GM10847 (cell line): ENCODE data around the gene NUPR2.

Experiments used
- POLR2A ChIP-seq: IDR thresholded peaks from 2 replicates; pipeline ENCODE4 v1.6.1; 2011; ENCODE audit not compliant: insufficient read length; ENCODE audit errors: extremely low read depth

NUPR2 gene, protein sequence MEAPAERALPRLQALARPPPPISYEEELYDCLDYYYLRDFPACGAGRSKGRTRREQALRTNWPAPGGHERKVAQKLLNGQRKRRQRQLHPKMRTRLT

DNA sequence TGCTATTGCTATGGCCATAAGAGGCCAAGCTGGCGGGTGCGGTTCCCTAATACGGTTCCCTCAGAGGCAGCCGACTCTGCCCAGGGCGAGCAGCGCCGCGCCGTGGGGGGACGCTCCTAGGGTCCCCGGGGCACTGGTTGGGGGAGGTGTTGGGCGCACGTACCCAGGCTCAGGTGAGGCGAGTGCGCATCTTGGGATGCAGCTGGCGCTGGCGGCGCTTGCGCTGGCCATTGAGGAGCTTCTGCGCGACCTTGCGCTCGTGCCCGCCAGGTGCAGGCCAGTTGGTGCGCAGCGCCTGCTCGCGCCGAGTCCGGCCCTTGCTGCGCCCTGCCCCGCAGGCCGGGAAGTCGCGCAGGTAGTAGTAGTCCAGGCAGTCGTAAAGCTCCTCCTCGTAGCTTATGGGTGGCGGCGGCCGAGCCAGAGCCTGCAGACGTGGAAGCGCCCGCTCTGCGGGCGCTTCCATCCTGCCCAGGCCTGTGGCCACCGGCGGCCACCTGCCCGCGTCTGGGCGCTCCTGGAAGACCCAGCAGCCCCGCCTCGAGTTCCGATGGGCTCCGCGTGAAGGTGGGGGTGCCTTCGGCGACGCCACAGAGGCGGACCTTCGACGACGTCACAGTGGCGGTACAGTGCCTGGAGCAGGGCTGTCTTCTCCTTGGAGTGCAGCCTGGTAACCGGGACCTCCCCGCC, at the start of gene NUPR2:
Gene NUPR2, minus strand, starts transcription at position 566 of the 687 bp plus-strand sequence. Its CDS starts 103 bp downstream, at position 463.
- no peak for TF ChIP-seq POLR2A

DNA sequence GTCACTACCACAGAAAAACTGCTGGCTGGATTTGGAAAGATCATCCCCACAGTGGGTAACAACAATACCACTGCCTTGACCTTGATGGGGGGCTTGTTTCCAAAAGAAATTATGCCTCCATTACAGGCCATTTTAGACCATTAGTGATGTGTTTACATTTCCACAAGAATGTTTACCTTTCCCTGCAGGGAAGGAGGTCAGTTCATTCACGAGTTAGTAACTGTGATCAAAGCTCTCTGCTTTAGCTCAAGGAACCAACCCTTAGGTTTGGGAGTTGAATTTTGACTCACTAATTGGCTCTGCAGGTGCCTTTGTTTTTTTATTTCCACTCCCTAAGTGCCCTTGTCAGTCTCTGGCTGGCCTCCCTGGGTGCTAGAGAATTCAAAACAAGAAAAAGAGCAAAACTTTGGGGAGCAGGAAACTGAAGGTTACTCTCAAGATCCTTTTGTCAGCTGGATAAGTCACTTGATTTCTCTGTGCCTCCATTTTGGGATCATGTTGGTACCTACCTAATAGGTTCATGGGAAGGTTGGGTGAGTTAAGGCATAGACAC, 41.1 kb upstream of the NUPR2 start:
- no peak for TF ChIP-seq POLR2A

DNA sequence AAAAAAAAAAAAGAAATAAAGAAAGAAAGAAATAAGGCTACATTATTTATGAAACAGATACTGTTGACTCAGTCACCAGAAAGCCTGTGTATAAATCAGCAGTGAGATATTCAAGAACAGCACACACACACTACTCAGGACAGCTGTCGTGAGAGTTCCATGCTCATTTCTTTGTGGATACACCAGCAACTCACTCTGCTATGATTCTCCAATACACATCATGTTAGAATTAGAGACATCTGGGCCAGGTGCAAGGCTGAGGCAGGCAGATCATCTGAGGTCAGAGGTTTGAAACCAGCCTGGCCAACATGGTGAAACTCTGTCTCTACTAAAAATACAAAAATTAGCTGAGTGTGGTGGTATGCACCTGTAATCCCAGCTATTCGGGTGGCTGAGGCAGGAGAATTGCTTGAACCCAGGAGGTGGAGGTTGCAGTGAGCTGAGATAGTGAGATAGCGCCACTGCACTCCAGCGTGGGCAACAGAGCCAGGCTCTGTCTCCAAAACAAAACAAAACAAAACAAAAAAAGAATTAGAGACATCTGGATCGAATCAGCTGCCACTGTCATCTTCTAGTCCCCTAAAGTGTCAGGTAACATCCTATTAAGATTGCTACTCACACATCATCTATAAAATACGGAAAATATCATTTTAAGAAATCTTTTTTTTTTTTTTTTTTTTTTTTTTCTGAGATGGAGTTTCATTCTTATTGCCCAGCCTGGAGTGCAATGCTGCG, 11.2 kb upstream of the NUPR2 start:
- TF ChIP-seq POLR2A = no peak

DNA sequence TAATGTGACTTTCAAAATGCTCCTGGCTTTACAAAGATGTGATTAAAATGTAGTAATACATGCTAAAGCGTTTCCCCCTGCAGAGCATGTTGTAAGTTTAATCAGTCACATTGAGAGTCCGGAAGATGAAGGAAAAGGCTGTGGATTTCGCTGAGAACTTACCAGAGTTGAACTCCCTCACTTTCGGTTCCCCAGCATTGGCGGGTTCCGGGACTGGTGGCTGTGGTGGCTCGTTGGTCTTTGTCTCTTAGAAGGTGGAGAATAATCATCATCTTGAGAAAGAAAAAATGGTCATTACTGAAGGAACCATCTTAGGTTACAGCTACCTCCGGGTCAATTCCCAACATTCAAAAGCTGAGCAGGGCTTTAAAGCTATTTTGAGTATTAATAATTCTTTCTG, 9.6 kb upstream of the NUPR2 start:
- TF ChIP-seq POLR2A = no peak

DNA sequence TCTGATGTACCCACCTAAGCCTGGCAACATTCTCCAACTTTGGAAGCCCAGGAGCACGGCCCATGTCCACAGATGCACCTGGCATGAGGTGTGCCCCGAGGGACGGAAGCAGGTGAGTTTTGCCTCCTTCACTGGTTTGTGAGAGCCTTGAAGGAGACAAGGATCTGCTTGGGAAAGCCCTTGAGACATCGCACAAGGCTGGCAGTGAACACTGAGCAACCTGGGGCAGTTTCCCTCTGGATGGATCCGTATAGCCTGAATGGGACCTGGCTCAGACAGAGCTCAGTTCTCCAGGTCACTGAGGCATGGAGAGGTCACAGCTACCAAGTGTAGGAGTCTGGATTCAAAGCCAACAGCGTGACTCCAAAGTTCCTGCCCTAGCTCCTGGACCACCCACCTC, 8.8 kb upstream of the NUPR2 start:
- TF ChIP-seq POLR2A = no peak

DNA sequence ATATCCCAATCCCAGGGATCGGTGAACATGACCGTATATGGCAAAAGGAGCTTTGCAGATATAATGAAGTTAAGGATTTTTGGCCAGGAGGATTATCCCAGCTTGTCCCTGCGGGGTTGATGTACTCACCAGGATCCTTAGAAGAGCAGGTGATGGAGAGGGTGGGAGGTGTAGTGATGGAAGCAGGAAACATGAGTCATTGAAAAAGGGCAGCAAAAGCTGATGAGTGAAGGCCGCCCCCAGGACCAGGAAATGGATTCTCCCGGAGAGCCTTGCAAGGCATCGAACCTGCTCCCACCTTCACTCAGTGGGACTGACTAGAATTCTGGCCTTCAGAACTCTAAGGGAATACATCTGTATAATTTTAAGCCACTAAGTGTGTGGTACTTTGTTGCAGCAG, 5.2 kb upstream of the NUPR2 start:
- no peak for TF ChIP-seq POLR2A

DNA sequence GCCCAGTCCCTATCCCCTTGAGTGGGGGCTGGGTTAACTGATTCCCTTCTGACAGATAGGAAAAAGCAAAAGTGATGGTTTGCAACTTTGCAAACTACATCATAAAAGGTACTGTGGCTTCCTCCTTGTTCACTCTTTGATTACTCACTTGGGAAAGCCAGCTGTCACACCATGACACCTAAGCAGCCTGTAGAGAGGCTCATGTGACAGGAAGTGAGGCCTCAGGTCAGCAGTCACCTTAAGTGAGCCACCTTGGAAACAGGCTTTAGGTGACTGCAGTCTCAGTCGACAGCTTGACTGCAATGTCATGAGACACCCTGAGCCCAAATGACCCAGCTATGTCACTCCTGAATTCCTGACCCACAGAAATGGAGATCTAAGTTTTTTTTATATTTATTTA, 5.6 kb downstream of the NUPR2 start:
- no peak for TF ChIP-seq POLR2A

DNA sequence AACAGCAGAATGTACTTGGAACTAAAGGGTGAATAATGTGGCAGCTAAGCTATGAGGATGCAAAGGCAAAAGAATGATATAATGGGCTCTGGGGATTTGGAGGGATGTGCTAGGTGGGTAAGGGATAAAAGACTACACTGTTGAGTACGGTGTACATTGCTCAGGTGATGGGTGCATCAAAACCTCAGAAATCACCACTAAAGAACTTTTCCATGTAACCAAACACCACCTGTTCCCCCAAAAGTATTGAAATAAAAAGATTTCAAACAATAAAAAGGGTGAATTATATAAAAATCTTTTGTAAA, 8.3 kb downstream of the NUPR2 start:
- TF ChIP-seq POLR2A = no peak

DNA sequence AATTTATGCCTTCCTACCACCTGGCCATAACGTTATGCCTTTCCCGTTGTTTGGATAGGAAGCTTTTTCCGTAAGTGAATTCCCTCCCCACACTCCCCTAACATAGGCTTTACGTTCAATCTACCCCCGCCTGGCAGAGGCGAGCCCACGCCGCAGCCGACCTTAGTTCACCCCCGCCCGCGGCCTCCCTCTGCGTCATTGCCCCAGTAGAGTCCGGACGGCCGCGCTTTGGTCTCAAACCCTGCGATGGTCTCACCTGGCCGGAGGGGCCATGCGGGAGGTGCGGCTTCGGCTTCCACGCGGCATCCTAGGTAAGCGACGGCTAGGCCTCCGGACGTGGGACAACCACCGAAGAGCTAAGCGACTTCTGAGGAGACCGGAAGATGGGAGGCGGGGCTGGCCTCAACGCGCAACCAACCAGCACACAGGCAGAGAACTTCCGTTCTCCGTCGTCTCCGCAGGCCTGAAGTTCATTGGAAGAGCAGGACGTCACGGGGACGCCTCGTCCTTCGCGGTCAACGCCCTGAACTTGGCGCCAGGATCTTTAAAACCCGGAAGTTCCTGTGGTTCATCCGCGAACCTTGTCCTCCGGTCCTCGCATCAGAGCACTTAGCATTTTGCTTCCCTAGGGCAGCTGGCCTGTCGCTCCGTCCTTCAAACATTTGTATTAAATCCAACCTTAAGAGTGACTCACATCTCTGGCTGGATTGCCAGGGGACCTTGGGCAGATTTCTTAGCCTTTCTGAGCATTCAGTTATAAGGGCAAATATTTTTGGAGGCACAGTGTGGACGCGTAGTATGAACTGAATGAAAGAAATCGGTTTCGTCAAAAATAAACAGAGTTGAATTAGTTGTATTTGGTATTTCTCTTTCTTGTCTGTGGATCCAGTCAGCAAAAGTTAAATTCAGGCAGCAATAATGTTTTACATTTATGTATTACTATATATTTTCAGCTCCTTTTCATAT, 9.8 kb downstream of the NUPR2 start, which contains the start of gene CHCHD2:
Gene CHCHD2, minus strand, starts transcription at position 369 of the 966 bp plus-strand sequence. Its CDS starts 63 bp downstream, at position 306.
- TF ChIP-seq POLR2A = peak; percentile 79

DNA sequence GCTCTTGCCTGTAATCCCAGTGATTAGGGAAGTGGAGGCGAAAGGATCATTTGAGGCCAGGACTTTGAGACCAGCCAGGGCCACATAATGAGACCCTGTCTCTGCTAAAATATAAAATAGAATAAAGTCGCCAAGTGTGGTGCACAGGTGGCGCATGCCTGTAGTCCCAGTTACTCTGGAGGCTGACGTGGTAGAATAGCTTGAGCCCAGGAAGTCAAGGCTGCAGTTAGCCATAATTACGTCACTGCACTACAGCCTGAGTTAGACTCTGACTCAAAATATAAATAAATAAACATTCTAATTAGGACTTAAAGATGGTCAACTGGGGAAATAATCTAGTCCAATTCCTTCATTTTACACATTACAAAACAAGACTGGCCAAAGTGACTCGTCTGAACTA, 10.7 kb downstream of the NUPR2 start:
- no peak for TF ChIP-seq POLR2A

DNA sequence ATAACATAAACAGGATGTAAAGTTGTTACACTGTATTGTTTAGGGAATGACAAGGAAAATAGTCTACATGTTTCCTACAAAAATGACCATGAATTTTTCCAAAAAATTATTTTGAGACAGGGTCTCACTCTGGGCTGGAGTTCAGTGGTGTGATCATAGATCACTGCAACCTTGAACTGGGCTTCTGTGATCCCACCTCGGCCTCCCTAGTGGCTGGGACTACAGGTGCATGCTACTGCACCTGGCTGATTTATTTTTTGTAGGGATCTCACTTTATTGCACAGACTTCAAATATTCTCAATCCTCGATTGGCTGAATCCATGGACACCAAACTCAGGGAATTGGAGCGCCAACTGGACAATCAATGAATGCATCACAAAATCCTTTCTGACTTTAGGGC, 16.6 kb downstream of the NUPR2 start:
- TF ChIP-seq POLR2A = no peak

DNA sequence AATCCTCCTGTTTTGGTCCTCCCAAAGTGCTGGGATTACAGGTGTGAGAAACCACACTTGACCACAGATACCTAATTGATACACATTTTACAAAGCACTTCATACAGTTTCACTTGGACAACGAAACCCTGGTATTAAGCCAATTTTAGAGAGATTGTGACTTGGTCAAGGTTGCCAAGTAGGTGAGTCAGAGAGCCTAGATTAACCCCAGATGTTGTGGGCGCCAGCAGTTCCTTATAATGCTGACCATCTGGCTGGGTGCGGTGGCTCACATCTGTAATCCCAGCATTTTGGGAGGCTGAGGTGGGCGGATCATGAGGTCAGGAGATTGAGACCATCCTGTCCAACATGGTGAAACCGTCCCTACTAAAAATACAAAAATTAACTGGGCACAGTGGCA, 18.5 kb downstream of the NUPR2 start:
- no peak for TF ChIP-seq POLR2A

DNA sequence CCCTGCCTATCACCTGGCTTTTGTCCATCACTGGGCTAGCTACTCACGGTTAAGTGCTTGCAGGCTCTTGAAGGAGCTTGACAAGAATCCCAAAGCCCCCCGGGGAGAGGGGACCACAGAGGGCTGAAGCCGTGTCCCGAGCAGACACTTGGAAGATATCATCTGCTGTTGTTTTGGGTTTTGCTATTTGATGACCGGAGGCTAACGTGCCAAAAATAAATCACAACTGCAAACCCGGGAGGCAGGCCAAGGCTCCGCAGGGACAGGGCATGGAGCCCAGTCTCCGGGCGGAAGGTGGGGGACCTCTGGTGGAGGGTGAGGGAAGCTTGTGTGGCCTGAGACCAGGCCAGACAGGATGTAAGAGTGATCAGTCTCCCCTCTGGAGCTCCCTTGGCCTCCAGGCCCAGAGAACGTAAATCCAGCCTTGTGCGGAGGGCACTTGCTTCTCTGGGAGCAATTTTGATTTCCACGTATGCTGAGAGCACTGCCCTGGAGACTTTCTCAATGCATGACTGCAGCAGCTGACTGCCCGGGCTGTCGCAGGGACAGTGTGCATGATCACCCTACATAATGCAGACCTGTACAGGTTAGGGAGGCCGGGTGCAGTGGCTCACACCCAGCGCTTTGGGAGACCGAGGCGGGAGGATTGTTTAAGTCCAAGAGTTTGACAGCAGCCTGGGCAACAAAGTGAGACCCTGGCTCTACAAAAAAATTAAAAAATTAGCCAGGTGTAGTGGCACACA, 23.3 kb downstream of the NUPR2 start, which contains the start of gene PHKG1:
Gene PHKG1, minus strand, starts transcription at position 164 of the 743 bp plus-strand sequence. CDS start 4,011 bp downstream, outside the sequence.
- TF ChIP-seq POLR2A = no peak

DNA sequence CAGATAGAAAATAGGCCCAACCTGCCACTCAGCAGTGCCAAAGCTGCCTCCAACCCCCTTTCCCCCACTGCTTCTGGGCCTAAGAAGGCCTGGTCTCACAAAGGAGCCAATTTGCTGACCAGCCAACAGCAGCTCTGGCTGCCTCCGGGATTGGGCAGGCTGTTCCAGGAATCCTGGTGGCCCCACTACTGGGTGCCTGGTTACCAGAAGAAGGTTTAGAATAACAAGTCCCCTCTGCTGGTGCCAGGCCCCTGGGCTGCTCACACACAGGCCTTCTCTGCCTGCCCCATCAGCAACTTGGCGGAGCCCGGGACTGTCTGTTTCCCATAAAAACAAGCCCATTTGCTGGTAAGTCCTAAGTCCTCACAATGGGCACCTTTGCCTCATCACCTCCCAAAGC, 24.6 kb downstream of the NUPR2 start:
- no peak for TF ChIP-seq POLR2A

DNA sequence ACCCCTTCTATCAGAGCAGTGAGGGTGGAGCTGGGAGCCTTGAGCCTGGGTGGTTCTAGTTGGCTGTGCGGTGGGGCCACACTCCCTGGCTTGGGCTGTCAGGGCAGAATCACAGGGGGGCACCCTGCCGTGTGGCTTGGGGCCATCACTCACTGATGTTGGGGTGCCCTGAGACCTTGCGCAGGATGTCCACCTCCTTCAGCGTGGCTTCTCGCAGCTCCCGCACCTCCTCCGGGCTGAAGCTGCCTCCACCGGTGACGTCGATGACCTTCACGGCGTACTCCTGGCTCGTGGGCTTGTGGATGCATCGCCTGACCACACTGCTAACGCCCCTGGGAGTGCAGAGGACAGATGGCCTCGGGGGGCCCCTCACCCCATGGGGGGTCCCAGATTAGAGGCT, 28.8 kb downstream of the NUPR2 start:
- TF ChIP-seq POLR2A = no peak

DNA sequence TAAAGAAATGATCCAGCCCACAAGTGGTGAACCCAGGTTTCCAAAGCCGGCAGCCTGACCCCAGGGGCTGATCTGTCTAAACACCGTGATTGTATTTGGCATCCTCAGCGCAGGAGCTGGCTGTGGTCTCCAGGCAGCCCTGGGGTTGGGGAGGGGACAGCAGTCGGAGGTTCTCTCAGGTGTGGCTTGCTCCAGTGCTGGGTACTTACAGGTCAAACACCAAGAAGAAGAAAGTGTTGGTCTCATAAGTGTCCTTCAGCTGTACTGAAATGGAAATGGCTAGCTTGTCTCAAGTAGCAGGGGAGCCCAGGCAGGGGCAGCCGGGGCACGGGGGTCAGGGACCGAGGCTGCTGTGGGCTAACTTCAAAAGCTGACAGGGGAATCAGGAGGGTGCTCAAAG, 29.5 kb downstream of the NUPR2 start:
- TF ChIP-seq POLR2A = no peak
